Chondrocyte (in vitro differentiated cells): Measurements from ENCODE around the gene UROC1. TPM values are rescaled to one million over a fixed set of nuclear protein-coding genes. Genes with fewer than 3 reads are reported as not detected.
"Not testable (repeated sequence)": the region's sequence is repeated elsewhere in the genome, so short reads cannot be mapped to it uniquely, and the experiment has no call there.

Experiments used
- DNase-seq: peaks from one replicate; pipeline ENCODE4 v3.0.0; 2021; ENCODE audit warnings: mixed read lengths, low spot score
- H3K27ac Mint-ChIP-seq: one replicate; pipeline ENCODE4 v1.8.0; 2021; ENCODE audit warnings: mild to moderate bottlenecking, moderate library complexity, mixed read lengths; ENCODE audit not compliant: unreplicated experiment
- H3K27me3 Mint-ChIP-seq: 2 replicates; pipeline ENCODE4 v1.8.0; 2021; ENCODE audit warnings: low read depth, mixed read lengths
- H3K36me3 Mint-ChIP-seq: 2 replicates; pipeline ENCODE4 v1.8.0; 2021; ENCODE audit warnings: low read depth, mixed read lengths
- H3K4me1 Mint-ChIP-seq: 2 replicates; pipeline ENCODE4 v1.8.0; 2021; ENCODE audit warnings: low read depth, mild to moderate bottlenecking, mixed read lengths
- H3K4me3 Mint-ChIP-seq: one replicate; pipeline ENCODE4 v1.8.0; 2021; ENCODE audit warnings: mild to moderate bottlenecking, moderate library complexity, mixed read lengths; ENCODE audit not compliant: unreplicated experiment
- H3K9me3 Mint-ChIP-seq: 2 replicates; pipeline ENCODE4 v1.8.0; 2021; ENCODE audit warnings: low read depth, mixed read lengths
- CTCF ChIP-seq: fragments of 200-600 bp; sonication (generic); IDR thresholded peaks from 2 replicates; pipeline ENCODE4 v1.5.0; 2021; ENCODE audit warnings: antibody characterized with exemption, mild to moderate bottlenecking, moderate library complexity
- total RNA-seq: library from RNA; stranded (reverse); gene quantifications from 3 replicates; pipeline ENCODE4 v1.2.1, GENCODE V29; 2021

UROC1 gene
- total RNA-seq, 1 donor from 2014 or later, result not detected

DNA sequence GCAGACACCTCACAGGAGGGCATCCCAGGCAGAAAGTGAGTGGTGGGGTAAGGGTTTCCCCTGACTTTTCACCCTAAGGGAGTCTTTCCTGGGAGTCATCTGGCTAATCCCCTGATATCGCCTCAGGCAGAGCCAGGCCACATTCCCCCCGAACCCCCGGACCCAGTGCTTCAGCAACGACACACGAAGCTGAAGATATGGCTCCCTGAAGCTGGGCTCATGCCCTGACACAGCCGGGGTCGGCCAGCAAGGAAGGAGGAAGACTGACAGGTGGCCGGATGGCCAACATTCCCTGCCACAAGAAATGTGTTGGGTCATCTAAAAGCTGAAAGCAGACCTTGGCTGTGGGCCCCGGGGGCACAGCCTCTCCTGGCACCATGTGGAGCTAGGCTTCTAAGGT lies 20.7 kb upstream of the UROC1 start:
- Mint-ChIP-seq H3K27me3 (peaks cover 25% of the 10 kb centered on the region), H3K27ac (no peak overlapping the region), H3K9me3 (no peaks in the 10 kb centered on the region), H3K36me3 (no peaks in the 10 kb centered on the region), H3K4me1 (peaks cover 13% of the 10 kb centered on the region), H3K4me3 (no peak overlapping the region)
- DNase-seq, result peak; percentile 68
- no peak for TF ChIP-seq CTCF

DNA sequence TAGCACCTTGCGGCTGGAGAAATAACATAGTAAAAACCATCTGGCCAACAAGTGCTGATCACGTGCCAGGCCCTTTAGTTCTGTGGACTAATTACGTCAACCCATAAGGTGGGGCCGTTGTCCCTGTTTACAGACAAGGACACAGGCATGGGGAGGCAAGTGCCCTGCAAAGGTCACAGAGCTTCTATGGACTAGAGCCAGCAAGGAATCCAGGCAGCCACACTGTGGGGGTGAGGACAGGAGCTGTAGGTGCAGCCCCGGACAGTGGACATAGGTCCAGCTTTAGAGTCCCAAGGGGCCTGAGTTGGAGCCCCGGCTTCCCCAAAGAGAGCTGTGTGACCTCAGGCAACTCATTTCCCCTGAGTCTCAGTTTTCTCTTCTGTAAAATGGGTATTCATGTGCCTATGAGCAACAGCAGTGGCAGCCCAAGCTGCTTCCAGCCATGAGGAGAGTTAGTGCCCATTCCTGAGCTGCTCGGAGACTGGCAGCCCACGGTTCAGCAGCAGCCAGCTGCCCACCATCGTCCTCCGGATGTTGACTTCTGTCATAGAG lies 20.2 kb upstream of the UROC1 start:
- H3K27me3 Mint-ChIP-seq, result peaks cover 27% of the 10 kb centered on the region
- DNase-seq, result peak; percentile 70
- no peaks in the 10 kb centered on the region for H3K9me3 Mint-ChIP-seq

DNA sequence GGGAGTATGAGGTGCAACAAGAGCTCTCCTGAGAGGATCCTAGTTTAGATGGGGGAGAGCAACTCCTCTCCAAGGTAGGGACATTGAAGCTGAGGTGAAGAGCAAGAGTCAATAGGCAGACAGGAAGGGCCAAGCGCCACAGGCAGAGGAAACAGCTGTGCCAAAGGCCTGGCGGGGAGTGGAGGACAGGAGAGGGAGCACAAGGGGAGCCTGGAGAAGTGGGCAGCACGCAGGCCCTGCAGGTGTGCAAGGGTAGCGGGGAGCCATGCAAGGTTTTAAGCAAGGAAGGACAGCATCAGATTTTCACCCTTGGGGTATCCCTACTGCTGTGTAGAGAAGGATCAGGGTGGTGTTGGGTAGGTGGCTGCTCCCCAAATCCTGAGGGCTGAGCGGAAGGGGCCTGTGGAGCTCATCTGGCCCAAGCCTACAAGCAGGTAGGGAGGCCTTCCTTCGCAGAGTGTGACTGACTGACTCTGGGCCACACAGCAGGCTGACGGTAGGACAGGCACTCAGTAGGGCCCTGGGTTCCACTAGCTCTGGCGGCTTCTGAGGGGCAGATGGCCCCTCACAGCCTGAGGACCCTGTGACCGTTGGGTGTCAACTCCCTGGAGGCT lies 19.6 kb upstream of the UROC1 start:
- Mint-ChIP-seq H3K4me3 (no peak overlapping the region), H3K4me1 (peaks cover 13% of the 10 kb centered on the region), H3K27me3 (peaks cover 33% of the 10 kb centered on the region), H3K36me3 (no peaks in the 10 kb centered on the region), H3K27ac (no peak overlapping the region), H3K9me3 (no peaks in the 10 kb centered on the region)
- no peak for TF ChIP-seq CTCF
- peak; percentile 72 for DNase-seq

More for the DNA sequence above, 20.2 kb upstream of the UROC1 start:
- no peak overlapping the region for H3K4me3 Mint-ChIP-seq
- no peak overlapping the region for H3K27ac Mint-ChIP-seq
- H3K4me1 Mint-ChIP-seq, result peaks cover 13% of the 10 kb centered on the region
- TF ChIP-seq CTCF, result no peak
- no peaks in the 10 kb centered on the region for H3K36me3 Mint-ChIP-seq

GRCh38 chr3:126536126-126536525 lies 18.6 kb upstream of the UROC1 start:
- H3K9me3 Mint-ChIP-seq, result no peaks in the 10 kb centered on the region
- H3K27ac Mint-ChIP-seq, result peak overlapping the region; percentile 22
- H3K4me3 Mint-ChIP-seq, result no peak overlapping the region
- peaks cover 13% of the 10 kb centered on the region for H3K4me1 Mint-ChIP-seq
- H3K27me3 Mint-ChIP-seq, result peaks cover 37% of the 10 kb centered on the region
- no peak for TF ChIP-seq CTCF
- DNase-seq, result peak; percentile 63
- H3K36me3 Mint-ChIP-seq, result no peaks in the 10 kb centered on the region

DNA sequence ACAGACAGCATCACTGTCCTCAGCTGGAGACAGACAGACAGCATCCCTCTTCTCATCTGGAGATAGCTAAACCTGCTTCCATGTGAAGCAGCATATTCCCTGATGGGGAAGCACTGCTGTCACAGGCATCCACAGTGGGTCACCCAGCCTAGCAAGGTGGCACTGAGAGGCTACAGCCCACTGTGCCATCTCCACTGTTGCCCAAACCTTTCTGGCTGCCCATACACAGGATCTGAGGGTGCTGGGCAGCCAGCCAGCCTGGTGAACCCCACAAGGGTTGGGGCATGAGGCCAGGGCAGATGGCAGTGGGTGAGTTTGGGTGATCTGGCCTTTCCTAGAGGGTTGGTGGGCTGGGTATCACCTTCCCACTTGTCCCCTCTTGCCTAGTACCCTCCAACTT lies 18.1 kb upstream of the UROC1 start:
- peaks cover 9% of the 10 kb centered on the region for H3K4me1 Mint-ChIP-seq
- H3K36me3 Mint-ChIP-seq, result no peaks in the 10 kb centered on the region
- H3K27me3 Mint-ChIP-seq, result peaks cover 37% of the 10 kb centered on the region
- peak; percentile 30 for DNase-seq
- H3K27ac Mint-ChIP-seq, result no peak overlapping the region
- no peaks in the 10 kb centered on the region for H3K9me3 Mint-ChIP-seq
- no peak overlapping the region for H3K4me3 Mint-ChIP-seq
- TF ChIP-seq CTCF, result no peak

GRCh38 chr3:126534716-126535115 lies 17.1 kb upstream of the UROC1 start:
- H3K4me1 Mint-ChIP-seq, H3K36me3 Mint-ChIP-seq, H3K27ac Mint-ChIP-seq, H3K4me3 Mint-ChIP-seq, H3K9me3 Mint-ChIP-seq: not testable (repeated sequence)
- peak; percentile 41 for DNase-seq
- peaks cover 37% of the 10 kb centered on the region for H3K27me3 Mint-ChIP-seq
